Measurements from ENCODE around the gene PCNX2.
"Not testable (repeated sequence)": the region's sequence is repeated elsewhere in the genome, so short reads cannot be mapped to it uniquely, and the experiment has no call there.

The PCNX2 gene

GRCh38 chr1:233107716-233108130 lies 187.8 kb downstream of the PCNX2 start:
- DNase-seq (ENCODE audit: low read depth, low spot score) = not testable (repeated sequence)

- DNase-seq (ENCODE audit: low read depth, low spot score) = no peak
Measured at GRCh38 chr1:233107130-233107660, 188.3 kb downstream of the PCNX2 start.

- DNase-seq (ENCODE audit: low read depth, low spot score) = no peak
Measured at GRCh38 chr1:233105225-233105624, 190.3 kb downstream of the PCNX2 start.

- no peak for DNase-seq (ENCODE audit: low read depth, low spot score)
Measured at GRCh38 chr1:233102341-233102740, 193.2 kb downstream of the PCNX2 start.

GRCh38 chr1:233097959-233098580 lies 197.5 kb downstream of the PCNX2 start:
- no peak for DNase-seq (ENCODE audit: low read depth, low spot score)

GRCh38 chr1:233097546-233097945 lies 198.0 kb downstream of the PCNX2 start:
- DNase-seq (ENCODE audit: low read depth, low spot score) = no peak

DNA sequence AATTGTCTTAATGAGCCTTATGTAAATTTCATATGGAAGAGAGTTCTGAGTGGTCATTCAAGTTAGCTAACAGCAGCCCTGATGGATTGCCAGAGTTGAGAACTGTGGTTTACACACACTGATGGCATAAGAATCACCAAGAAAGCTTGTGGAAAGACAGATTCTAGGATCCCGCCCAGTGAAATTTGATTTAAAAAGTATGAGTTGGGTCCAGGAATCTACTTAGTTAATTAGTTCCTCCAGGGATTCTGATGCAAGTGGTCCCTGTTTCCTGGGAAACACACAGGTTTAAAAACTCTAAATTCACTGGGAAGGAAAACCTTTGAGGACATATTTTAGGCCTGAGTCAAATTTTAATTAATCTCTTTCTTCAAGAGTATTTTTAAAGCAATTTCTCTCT lies 200.8 kb downstream of the PCNX2 start:
- no peak for DNase-seq (ENCODE audit: low read depth, low spot score)

GRCh38 chr1:233094269-233094668 lies 201.3 kb downstream of the PCNX2 start:
- DNase-seq (ENCODE audit: low read depth, low spot score) = no peak

DNA sequence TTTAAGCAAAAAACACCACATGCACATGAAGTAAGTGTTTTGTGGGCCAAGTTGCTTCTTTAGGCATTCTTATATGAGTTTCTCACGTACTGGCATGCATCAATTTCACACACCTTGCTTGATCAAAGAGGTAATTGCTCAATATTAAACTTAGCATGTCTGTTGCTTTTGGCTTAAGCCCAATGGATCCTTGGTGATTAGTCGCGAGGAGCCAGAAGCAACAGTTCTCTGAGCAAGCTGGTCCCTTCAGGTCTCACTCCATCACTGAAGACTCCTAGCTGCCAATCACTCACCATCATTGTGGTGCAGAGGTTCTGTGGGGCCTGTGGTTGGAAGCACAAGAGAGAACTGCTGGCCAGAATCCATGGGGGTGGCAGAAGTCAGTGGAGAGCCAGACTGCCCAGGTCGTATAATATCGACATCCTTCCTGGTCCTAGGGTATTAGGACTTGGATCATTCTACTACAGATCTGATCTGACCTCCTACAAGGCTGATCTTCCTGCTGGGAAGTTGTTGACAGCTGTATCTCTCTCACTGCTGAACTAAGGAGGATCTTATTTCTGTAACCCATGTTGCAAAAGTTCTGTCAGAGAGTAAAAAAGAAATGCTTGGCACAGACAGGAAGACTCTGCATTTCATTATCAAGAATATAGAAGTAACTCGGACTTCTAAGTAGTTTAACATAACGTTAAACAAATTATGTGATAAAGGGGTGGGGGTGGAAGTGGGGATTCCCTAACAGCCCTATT lies 204.6 kb downstream of the PCNX2 start:
- DNase-seq (ENCODE audit: low read depth, low spot score) = no peak

DNA sequence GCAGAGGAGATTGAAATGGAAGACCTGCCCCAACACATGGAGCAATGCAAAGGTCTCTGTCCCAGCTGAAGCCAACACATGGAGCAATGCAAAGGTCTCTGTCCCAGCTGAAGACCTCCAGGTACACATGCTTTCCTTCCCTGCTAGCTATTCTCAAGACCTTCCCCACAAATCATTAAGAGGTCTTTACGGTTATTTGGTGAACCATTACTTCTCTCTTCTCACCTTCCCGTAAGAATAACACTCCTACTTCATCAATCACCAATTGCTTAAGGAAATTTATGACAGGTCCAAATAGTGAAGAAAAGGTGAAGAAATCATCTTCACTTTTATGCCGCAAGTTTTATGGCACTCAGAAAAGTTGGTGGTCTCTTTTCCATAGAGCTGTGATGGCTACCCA lies 206.3 kb downstream of the PCNX2 start:
- DNase-seq (ENCODE audit: low read depth, low spot score) = no peak

GRCh38 chr1:233088613-233089012 lies 206.9 kb downstream of the PCNX2 start:
- no peak for DNase-seq (ENCODE audit: low read depth, low spot score)

GRCh38 chr1:233086961-233087881 lies 208.3 kb downstream of the PCNX2 start:
- no peak for DNase-seq (ENCODE audit: low read depth, low spot score)

DNA sequence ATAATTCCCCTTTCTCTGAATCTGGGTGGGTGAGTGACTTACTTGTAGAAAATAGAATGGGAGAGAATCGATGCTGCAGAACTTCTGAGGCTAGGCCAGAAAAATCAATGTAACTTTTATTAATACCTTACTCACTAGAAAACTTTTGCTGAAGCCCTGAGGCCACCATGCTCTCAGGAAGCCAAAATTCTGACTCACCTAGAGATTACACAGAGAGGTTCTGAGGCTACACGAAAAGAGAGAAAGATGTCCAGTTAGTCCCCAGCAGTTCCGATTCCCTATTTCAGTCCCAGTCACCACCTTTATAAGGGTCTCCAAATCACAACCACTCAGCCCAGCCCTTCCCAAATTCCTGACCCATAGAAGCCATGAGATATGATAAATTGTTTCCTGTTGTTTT lies 210.0 kb downstream of the PCNX2 start:
- DNase-seq (ENCODE audit: low read depth, low spot score) = no peak

GRCh38 chr1:233082778-233083550 lies 212.6 kb downstream of the PCNX2 start:
- DNase-seq (ENCODE audit: low read depth, low spot score) = no peak

GRCh38 chr1:233081735-233082134 lies 213.8 kb downstream of the PCNX2 start:
- no peak for DNase-seq (ENCODE audit: low read depth, low spot score)

GRCh38 chr1:233080827-233081226 lies 214.7 kb downstream of the PCNX2 start:
- not testable (repeated sequence) for DNase-seq (ENCODE audit: low read depth, low spot score)

- DNase-seq (ENCODE audit: low read depth, low spot score) = no peak
Measured at GRCh38 chr1:233080286-233080685, 215.2 kb downstream of the PCNX2 start.

GRCh38 chr1:233079574-233079973 lies 216.0 kb downstream of the PCNX2 start:
- no peak for DNase-seq (ENCODE audit: low read depth, low spot score)

- no peak for DNase-seq (ENCODE audit: low read depth, low spot score)
Measured at GRCh38 chr1:233078396-233078795, 217.1 kb downstream of the PCNX2 start.

DNA sequence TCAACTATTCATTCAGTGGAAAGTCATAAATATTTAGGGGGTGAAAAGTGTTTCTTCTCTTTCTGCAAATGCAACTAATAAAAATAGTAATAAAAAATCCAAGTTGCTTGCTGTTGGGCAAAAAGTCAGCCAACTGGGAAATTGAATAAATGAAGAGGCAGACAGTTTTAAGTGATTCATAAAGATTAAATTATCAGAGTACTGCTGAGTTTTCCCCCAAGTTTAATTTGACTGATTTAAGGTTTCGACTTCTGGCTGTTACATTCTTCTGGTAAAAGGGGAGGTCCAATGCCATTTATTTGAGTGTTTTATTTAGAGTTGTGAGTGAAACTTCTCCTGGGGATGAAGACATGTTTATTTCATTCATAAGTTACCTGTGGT lies 219.6 kb downstream of the PCNX2 start:
- no peak for DNase-seq (ENCODE audit: low read depth, low spot score)

GRCh38 chr1:233066087-233066486 lies 229.4 kb downstream of the PCNX2 start:
- no peak for DNase-seq (ENCODE audit: low read depth, low spot score)

Measured in activated naive CD8-positive, alpha-beta T cell treated with anti-CD3 and anti-CD28 coated beads, Interleukin-2, amount 50 U/mL, for 16 hours (primary cell).